ENCODE measurements around the gene HHAT. TPM values are rescaled to one million over a fixed set of nuclear protein-coding genes. Genes with fewer than 3 reads are reported as not detected.

Gene HHAT
- total and polyA plus RNA-seq, 2 of the 4 experiments (the other 2 are of a cell fraction): 1.7 to 2.5 TPM

- Histone ChIP-seq H4K8ac (ENCODE audit: low read depth in 2 of 2, low read length in 2 of 2) (no peak overlapping the region), H3K4me3 (ENCODE audit: insufficient read depth, low read depth, low read length) (no peak overlapping the region), H3K4me1 (ENCODE audit: control insufficient read depth, insufficient read depth, low read length) (no peaks in the 10 kb centered on the region), H4K20me1 (ENCODE audit: insufficient read depth, low read length) (no peaks in the 10 kb centered on the region), H3K27me3 (ENCODE audit: control insufficient read depth, insufficient read depth, low read length) (no peaks in the 10 kb centered on the region), H3K56ac (ENCODE audit: extremely low read depth, insufficient read depth, low read length) (no peak overlapping the region), H2AK9ac (replicated peaks; ENCODE audit: low read depth, low read length, poor library complexity) (no peak overlapping the region), H4K5ac (ENCODE audit: low read depth, low read length) (no peak overlapping the region), H2BK20ac (ENCODE audit: low read depth, low read length) (no peak overlapping the region), H3K79me1 (ENCODE audit: low read depth in 1 of 2, low read length in 2 of 2) (no peaks in the 10 kb centered on the region), H2AFZ (replicated peaks; ENCODE audit: low read length, poor library complexity) (no peak overlapping the region), H3K4me2 (ENCODE audit: low read depth, low read length) (no peak overlapping the region), H2BK120ac (ENCODE audit: low read depth, low read length) (no peak overlapping the region), H3K9me1 (ENCODE audit: insufficient read depth, low read length) (no peaks in the 10 kb centered on the region), H4K91ac (ENCODE audit: insufficient read depth, low read depth, low read length) (no peak overlapping the region), H2BK15ac (ENCODE audit: low read depth, low read length) (no peak overlapping the region), H3K14ac (replicated peaks; ENCODE audit: low read depth, low read length) (no peak overlapping the region), H2AK5ac (ENCODE audit: low read depth, low read length) (no peak overlapping the region), H3K23ac (ENCODE audit: low read depth, low read length) (no peak overlapping the region), H3K9me3 (ENCODE audit: control insufficient read depth, insufficient read depth, low read length) (no peaks in the 10 kb centered on the region), H3K4ac (ENCODE audit: low read depth, low read length) (no peak overlapping the region), H3K9ac (ENCODE audit: low read depth, low read length) (no peak overlapping the region), H3K27ac (ENCODE audit: insufficient read depth, low read length) (no peak overlapping the region), H2BK5ac (ENCODE audit: low read depth, low read length, poor library complexity, severe bottlenecking) (no peak overlapping the region), H3K36me3 (ENCODE audit: control insufficient read depth, insufficient read depth, low read length) (no peaks in the 10 kb centered on the region), H3K18ac (ENCODE audit: low read depth, low read length) (no peak overlapping the region)
- POLR2A ChIA-PET (ENCODE audit: unreplicated experiment): no interaction called here
- DNase-seq (no peak), ATAC-seq (ENCODE audit: low read depth) (no peak)
- BruUV-seq (replicated peaks): no TSS peak
- in situ Hi-C loops (cut with MboI; ENCODE audit: low sequenced_read_pairs) (no loop called here), dilution Hi-C loops (cut with HindIII; ENCODE audit: low sequenced_read_pairs, unreplicated experiment) (no loop called here), intact Hi-C loops (cut with micrococcal nuclease) (no loop called here)
- 100% methylated on average over 1 of the region's 3 CpGs; no CpG with 5 or more reads in 1 of the 2 experiments for WGBS, 2 experiments (ENCODE audit: extremely low coverage in 2 of 2, insufficient read length in 1 of 2)
- TF ChIP-seq POLR2A (IDR thresholded peaks at IDR 0.05; ENCODE audit: low read depth, low read length) (no peak), MAZ (IDR thresholded peaks at IDR 0.05; ENCODE audit: borderline replicate concordance, low read depth, low read length) (no peak)
- CTCF ChIA-PET: no interaction called here
These were observed 304.4 kb downstream of the HHAT start for GRCh38 chr1:210633140-210633539.
